CD14-positive monocyte (primary cell): ENCODE measurements around the gene TAF7. TPM values are rescaled to one million over a fixed set of nuclear protein-coding genes. Genes with fewer than 3 reads are reported as not detected.
A peak's percentile ranks its signal among the peaks of the same experiment; 100 is the strongest.

ENCODE experiments used
- DNase-seq, 3 donors: peaks; one replicate each; pipeline ENCODE4 v3.0.0-alpha.2; 2011 to 2022
- H2AFZ ChIP-seq: 2 replicates; pipeline ENCODE4 v1.6.0; 2012; ENCODE audit warnings: mild to moderate bottlenecking, low read depth, low read length, inconsistent platforms; ENCODE audit not compliant: insufficient read depth, poor library complexity, severe bottlenecking
- H3K27ac ChIP-seq, 2 donors: 1 replicate in 1 of 2; 2 replicates in 1 of 2; pipeline ENCODE4 v1.5.1; 2012 to 2013; ENCODE audit warnings: low read length in 2 of 2, control low read depth in 1 of 2, inconsistent platforms in 1 of 2, low read depth in 1 of 2, mild to moderate bottlenecking in 1 of 2
- H3K27me3 ChIP-seq, 2 donors: one replicate each; pipeline versions ENCODE4 v1.6.0 to v1.6.1; 2011 to 2013; ENCODE audit warnings: low read length in 2 of 2; ENCODE audit not compliant: control insufficient read depth in 2 of 2, insufficient read depth in 2 of 2
- H3K36me3 ChIP-seq, 2 donors: replicated peaks in 1 of 2; 1 replicate in 1 of 2; 2 replicates in 1 of 2; pipeline versions ENCODE4 v1.5.1 to v1.6.1; 2012 to 2013; ENCODE audit warnings: low read length in 2 of 2, control low read depth in 1 of 2, inconsistent platforms in 1 of 2, mild to moderate bottlenecking in 1 of 2; ENCODE audit not compliant: insufficient read depth in 2 of 2, control insufficient read depth in 1 of 2
- H3K4me1 ChIP-seq, 2 donors: 1 replicate in 1 of 2; 2 replicates in 1 of 2; pipeline versions ENCODE4 v1.5.1 to v1.6.1; 2012 to 2013; ENCODE audit warnings: low read length in 2 of 2, control low read depth in 1 of 2, inconsistent platforms in 1 of 2, mild to moderate bottlenecking in 1 of 2, moderate library complexity in 1 of 2; ENCODE audit not compliant: insufficient read depth in 2 of 2, control insufficient read depth in 1 of 2
- H3K4me2 ChIP-seq: replicated peaks from 2 replicates; pipeline ENCODE3; 2012; ENCODE audit warnings: low read length, moderate library complexity, mild to moderate bottlenecking; ENCODE audit not compliant: poor library complexity, severe bottlenecking; ENCODE audit errors: extremely low read depth
- H3K4me3 ChIP-seq, 3 experiments: fragments of 200-600 bp in 1 of 3; sonication (generic) in 1 of 3; replicated peaks in 1 of 3; 1 replicate in 2 of 3; 2 replicates in 1 of 3; pipeline ENCODE4 v1.5.1; 2011 to 2013; ENCODE audit warnings: low read length in 3 of 3, mild to moderate bottlenecking in 3 of 3, control low read depth in 2 of 3, low read depth in 2 of 3, inconsistent platforms in 1 of 3, moderate library complexity in 1 of 3
- H3K79me2 ChIP-seq: 2 replicates; pipeline ENCODE4 v1.6.0; 2012; ENCODE audit warnings: mild to moderate bottlenecking, control low read depth, inconsistent platforms, low read length, moderate library complexity; ENCODE audit not compliant: insufficient read depth
- H3K9ac ChIP-seq: 2 replicates; pipeline ENCODE4 v1.6.0; 2017; ENCODE audit warnings: low read length, mild to moderate bottlenecking; ENCODE audit not compliant: insufficient read depth, poor library complexity, severe bottlenecking
- H3K9me3 ChIP-seq, 2 donors: replicated peaks in 1 of 2; 1 replicate in 1 of 2; 2 replicates in 1 of 2; pipeline versions ENCODE4 v1.5.1 to v1.6.1; 2012 to 2013; ENCODE audit warnings: low read length in 2 of 2, control low read depth in 1 of 2; ENCODE audit not compliant: control insufficient read depth in 1 of 2, insufficient read depth in 1 of 2
- H4K20me1 ChIP-seq: 2 replicates; pipeline ENCODE4 v1.6.0; 2012; ENCODE audit warnings: mild to moderate bottlenecking, low read length, control low read depth, moderate library complexity; ENCODE audit not compliant: insufficient read depth
- H3K27ac Mint-ChIP-seq, 7 donors: one replicate each; pipeline ENCODE4 v1.8.0; 2020; ENCODE audit warnings: mild to moderate bottlenecking in 7 of 7, mixed read lengths in 7 of 7, moderate library complexity in 6 of 7, inconsistent platforms in 2 of 7
- H3K27me3 Mint-ChIP-seq, 3 donors: one replicate each; pipeline ENCODE4 v1.8.0; 2021 to 2022; ENCODE audit warnings: low read depth in 3 of 3, mild to moderate bottlenecking in 3 of 3, mixed read lengths in 3 of 3, moderate library complexity in 3 of 3, inconsistent platforms in 1 of 3
- H3K36me3 Mint-ChIP-seq, 2 donors: one replicate each; pipeline ENCODE4 v1.8.0; 2020; ENCODE audit warnings: mixed read lengths in 2 of 2, inconsistent platforms in 1 of 2, mild to moderate bottlenecking in 1 of 2
- H3K4me1 Mint-ChIP-seq: one replicate; pipeline ENCODE4 v1.8.0; 2020; ENCODE audit warnings: mild to moderate bottlenecking, mixed read lengths
- H3K4me3 Mint-ChIP-seq, 2 donors: one replicate each; pipeline ENCODE4 v1.8.0; 2020; ENCODE audit warnings: mild to moderate bottlenecking in 2 of 2, mixed read lengths in 2 of 2, moderate library complexity in 1 of 2
- H3K9me3 Mint-ChIP-seq, 7 donors: one replicate each; pipeline ENCODE4 v1.8.0; 2020 to 2022; ENCODE audit warnings: mixed read lengths in 7 of 7, mild to moderate bottlenecking in 6 of 7, moderate library complexity in 6 of 7, inconsistent platforms in 2 of 7
- CTCF ChIP-seq: fragments of 200-600 bp; IDR thresholded peaks from one replicate; pipeline ENCODE4 v1.8.0; 2022; ENCODE audit warnings: antibody characterized with exemption, mild to moderate bottlenecking
- WGBS: methylation state at CpG from one replicate; pipeline ENCODE4 v1.1.5; 2013; ENCODE audit warnings: missing lambda C conversion rate; ENCODE audit not compliant: insufficient coverage; 5-methylcytosine and 5-hydroxymethylcytosine counted together
- intact Hi-C, 2 donors: fragments of 100-400 bp; cut with micrococcal nuclease; formaldehyde crosslinking; loops; one replicate each; pipeline versions ENCODE4 v1.15.0 to v1.15.1; 2023
- polyA plus RNA-seq, 3 donors: library from polyadenylated mRNA; depleted of rRNA in 1 of 3; unstranded in 2 of 3; stranded (reverse) in 1 of 3; fragments of 300-500 nt in 2 of 3; fragments of >200 nt in 1 of 3; fragmentation: Illumina TruSeq in 2 of 3; gene quantifications; 1 replicate in 2 of 3; 2 replicates in 1 of 3; pipeline ENCODE4 v1.2.3, GENCODE V29; 2012 to 2021

The TAF7 gene
- polyA plus RNA-seq, 3 donors: 11.8 to 57.5 (median 52.7) TPM

GRCh38 chr5:141326088-141326854, 5.7 kb upstream of the TAF7 start:
- peak; percentile 52 for TF ChIP-seq CTCF
- Mint-ChIP-seq H3K27ac (peak overlapping the region in 1 of 7 donors; percentile 25), H3K36me3 (peaks cover 0 to 8% of the 10 kb centered on the region in 2 donors), H3K9me3 (peaks cover 23 to 72% (median 54%) of the 10 kb centered on the region in 7 donors), H3K4me3 (peak overlapping the region; percentile 73 to 83), H3K4me1 (peaks cover 5% of the 10 kb centered on the region), H3K27me3 (peaks cover 17 to 45% (median 40%) of the 10 kb centered on the region in 3 donors)
- peaks cover 47 to 60% of the 10 kb centered on the region in 2 donors for H3K9me3 ChIP-seq
- WGBS: 12% methylated on average over 15 of the region's 27 CpGs
- H3K4me3 ChIP-seq: peak overlapping the region in 2 of 3 experiments; percentile 39 to 48
- H3K4me1 ChIP-seq: peaks cover 1 to 2% of the 10 kb centered on the region in 2 donors
- H3K27ac ChIP-seq: no peak overlapping the region
- peak; percentile 21 to 29 (median 24) for DNase-seq
- no peaks in the 10 kb centered on the region for H3K79me2 ChIP-seq
- intact Hi-C loops: no loop called here
- no peaks in the 10 kb centered on the region for H4K20me1 ChIP-seq
- peaks cover 29 to 45% of the 10 kb centered on the region in 2 donors for H3K27me3 ChIP-seq
- H3K9ac ChIP-seq: no peak overlapping the region
- peak overlapping the region; percentile 42 for H3K4me2 ChIP-seq
- H2AFZ ChIP-seq: peak overlapping the region; percentile 60
- H3K36me3 ChIP-seq: no peaks in the 10 kb centered on the region

- H3K27me3 ChIP-seq: peaks cover 11 to 15% of the 10 kb centered on the region in 2 donors
- H3K27ac ChIP-seq: no peak overlapping the region
- peaks cover 14 to 28% of the 10 kb centered on the region in 2 donors for H3K36me3 Mint-ChIP-seq
- H3K9ac ChIP-seq: no peak overlapping the region
- peaks cover 21% of the 10 kb centered on the region for H3K4me1 Mint-ChIP-seq
- peaks cover 16% of the 10 kb centered on the region for H3K79me2 ChIP-seq
- H2AFZ ChIP-seq: no peak overlapping the region
- DNase-seq: no peak
- H3K4me3 Mint-ChIP-seq: no peak overlapping the region
- peaks cover 58 to 72% of the 10 kb centered on the region in 2 donors for H3K9me3 ChIP-seq
- H3K27ac Mint-ChIP-seq: no peak overlapping the region
- H3K4me1 ChIP-seq: peaks cover 11 to 16% of the 10 kb centered on the region in 2 donors
- no peak overlapping the region for H3K4me3 ChIP-seq
- H3K9me3 Mint-ChIP-seq: peaks cover 39 to 87% (median 78%) of the 10 kb centered on the region in 7 donors
- intact Hi-C loops: loop anchor here in 1 of 2 donors (5.0 kb wide), 1 partner anchor 200 kb away; no protein-coding TSS in a partner anchor
- H3K27me3 Mint-ChIP-seq: peaks cover 6 to 17% (median 14%) of the 10 kb centered on the region in 3 donors
- H3K36me3 ChIP-seq: peaks cover 0 to 20% of the 10 kb centered on the region in 2 donors
- WGBS: 86% methylated on average over 1 of the region's 3 CpGs
- no peak for TF ChIP-seq CTCF
- H3K4me2 ChIP-seq: no peak overlapping the region
- H4K20me1 ChIP-seq: no peaks in the 10 kb centered on the region
Observed at GRCh38 chr5:141322261-141322660, 1.7 kb upstream of the TAF7 start.
